Activated CD8-positive, alpha-beta memory T cell treated with anti-CD3 and anti-CD28 coated beads, Interleukin-2, amount 50 U/mL, for 1 hour (primary cell): ENCODE data around the gene FAAP24.
"Not testable (repeated sequence)": the region's sequence is repeated elsewhere in the genome, so short reads cannot be mapped to it uniquely, and the experiment has no call there.

ENCODE experiments used
- DNase-seq: peaks from one replicate; pipeline ENCODE4 v3.0.0-alpha.2; 2020; ENCODE audit errors: extremely low read depth

Gene FAAP24, protein sequence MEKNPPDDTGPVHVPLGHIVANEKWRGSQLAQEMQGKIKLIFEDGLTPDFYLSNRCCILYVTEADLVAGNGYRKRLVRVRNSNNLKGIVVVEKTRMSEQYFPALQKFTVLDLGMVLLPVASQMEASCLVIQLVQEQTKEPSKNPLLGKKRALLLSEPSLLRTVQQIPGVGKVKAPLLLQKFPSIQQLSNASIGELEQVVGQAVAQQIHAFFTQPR

DNA sequence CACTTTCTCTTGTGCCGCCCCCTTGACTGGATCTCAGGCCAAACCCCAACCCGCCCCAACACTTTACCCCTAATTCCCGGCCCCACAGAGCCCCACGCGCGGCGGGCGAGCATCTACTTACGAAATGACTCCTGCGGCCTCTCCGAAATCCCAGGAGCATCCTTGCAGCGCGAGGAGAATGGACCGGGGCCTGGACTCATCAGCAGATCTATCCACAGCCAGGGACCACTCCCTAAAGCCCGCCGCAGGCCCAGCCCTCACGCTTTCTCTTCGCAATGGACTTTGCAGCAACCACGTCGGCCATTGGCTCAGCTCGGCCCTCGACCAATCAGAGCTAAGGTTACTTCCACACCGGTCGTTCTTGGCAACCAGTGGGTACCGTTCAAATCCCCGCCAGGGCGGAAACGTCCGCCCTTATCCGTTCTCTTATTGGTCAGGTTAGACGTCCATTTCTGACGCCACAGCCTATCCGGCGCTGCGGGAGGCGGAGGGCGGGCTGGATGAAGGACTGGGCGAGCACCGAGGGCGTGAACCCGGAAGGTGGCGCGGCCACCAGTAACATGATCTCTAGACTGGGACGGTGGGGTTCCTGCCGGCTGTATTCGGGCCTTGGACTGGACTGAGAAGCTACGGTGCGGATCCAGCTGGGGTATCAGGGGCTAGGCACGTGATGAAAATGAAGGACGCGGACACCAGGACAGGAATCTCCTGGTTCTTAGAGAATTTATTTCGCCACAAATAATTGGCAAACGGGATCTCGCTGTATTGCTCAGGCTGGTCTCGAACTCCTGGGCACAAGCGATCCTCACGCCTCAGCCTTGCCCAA is at the start of gene FAAP24, which contains the start of gene CEP89:
Gene FAAP24, plus strand, starts transcription at position 528 of the 826 bp plus-strand sequence. CDS start 955 bp downstream, outside the sequence.
Gene CEP89, minus strand, starts transcription at position 244 of the 826 bp plus-strand sequence. Its CDS starts 84 bp downstream, at position 160.
- peak; percentile 91 for DNase-seq

DNA sequence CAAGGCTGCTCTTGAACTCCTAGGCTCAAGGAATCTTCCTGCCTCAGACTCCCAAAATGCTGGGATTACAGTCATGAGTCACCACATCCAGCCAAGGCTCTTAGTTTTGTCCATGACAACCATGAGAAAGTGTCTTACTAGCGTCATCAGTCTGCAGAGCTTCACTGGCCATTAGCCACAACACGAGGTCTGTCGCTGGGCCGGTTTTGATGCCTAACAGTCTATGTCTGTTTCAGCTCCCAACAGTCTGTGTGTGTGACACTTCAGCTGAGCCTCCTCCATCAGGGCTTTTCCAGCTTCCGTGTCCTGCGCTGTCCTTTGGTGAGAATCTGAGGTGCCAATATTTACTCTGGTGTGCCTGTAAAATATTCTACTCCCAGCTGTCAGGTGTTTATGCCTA is 47.8 kb upstream of the FAAP24 start:
- DNase-seq, result no peak

DNA sequence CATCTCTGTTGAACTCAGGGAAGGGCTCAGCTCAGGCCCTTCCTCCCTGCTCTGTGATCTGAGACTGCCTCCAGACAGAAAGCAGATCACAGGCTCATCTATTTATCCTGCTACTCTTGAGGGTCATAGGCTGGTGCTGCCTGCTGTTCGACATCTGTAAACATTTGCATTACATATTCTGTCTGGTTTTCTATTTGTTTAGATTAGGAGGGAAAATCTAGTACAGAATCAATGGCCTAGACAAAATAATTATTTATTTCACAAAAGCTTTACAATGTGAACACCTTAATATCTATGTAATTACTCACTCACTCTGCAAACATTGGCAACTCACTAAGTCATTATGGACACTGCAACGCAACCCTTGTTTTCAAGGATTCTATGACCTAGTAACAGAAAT is 43.2 kb upstream of the FAAP24 start:
- no peak for DNase-seq

DNA sequence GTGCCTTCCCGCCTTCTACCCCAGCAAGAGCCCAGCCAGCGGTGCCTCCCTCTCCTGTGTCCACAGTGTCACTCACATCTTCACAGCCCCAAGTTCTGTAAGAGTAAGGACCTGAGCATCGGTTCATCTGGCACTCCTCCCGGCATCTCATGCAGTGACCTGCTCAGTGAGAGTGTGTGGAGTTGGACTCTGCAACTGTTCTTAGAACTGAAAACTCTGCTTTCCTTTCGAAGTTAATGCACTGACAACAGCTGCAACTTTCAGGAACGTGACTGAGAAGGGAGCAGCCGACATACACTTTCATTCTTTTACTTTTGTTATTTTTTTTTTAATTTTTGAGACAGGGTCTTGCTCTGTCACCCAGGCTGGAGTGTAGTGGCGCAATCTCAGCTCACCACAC is 41.5 kb upstream of the FAAP24 start:
- DNase-seq, result no peak

DNA sequence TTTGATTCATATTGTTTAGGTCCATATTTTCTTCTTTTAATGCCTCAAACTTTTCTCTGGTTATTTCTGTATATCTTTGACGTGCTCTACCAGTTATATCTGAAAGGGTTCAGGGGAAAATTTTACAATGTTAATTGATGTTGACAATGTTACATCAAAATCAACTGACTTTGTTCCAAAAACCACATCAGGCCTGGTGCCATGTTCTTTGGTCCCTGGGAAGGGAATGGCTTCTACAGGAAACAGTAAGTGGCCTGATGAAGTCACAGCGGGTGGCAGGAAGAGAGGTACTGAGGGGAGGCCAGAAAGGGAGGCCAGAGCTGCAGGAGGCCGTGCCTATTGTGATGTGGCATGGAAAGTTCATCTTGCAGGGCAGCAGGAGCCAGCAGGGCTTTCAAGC is 38.5 kb upstream of the FAAP24 start:
- no peak for DNase-seq

DNA sequence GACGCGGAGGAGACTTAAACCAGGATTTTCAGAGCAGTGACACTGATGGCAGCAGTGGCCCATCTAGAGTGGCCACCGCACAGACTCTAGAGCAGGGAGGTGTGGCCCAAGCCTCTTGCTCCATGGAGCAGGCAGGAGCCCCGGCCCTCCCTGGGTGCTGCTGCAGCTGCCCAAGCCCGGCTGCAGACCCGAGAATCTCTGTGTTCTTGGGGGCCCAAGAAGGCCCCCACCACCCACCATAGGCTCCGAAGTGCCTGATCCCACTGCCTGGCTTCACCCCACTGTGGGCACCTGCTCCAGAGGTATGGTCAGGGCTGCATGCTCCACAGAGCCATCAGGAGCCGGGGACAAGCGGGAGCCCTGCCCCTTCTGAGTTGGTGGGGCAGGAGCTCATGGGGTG is 36.4 kb upstream of the FAAP24 start:
- no peak for DNase-seq

DNA sequence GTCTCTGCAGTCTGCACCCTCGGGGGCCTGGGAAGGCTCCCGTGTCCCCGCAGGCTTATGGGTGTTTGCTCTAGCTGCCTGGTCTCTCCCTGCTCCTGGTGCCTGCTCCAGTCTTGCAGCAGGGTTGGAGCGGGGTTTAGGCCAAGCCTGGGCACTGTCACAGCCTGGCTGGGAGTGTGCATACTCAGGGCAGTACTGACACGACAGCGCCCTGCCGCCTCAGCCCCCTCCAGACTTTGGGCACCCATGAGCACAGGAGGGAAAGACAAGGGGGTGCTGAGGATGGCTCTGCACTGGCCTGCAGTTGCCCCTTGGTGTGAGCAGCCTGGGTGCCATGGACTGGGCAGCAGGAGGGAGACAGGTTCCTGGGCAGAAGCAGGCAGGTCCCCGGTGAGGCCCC is 36.0 kb upstream of the FAAP24 start:
- no peak for DNase-seq

DNA sequence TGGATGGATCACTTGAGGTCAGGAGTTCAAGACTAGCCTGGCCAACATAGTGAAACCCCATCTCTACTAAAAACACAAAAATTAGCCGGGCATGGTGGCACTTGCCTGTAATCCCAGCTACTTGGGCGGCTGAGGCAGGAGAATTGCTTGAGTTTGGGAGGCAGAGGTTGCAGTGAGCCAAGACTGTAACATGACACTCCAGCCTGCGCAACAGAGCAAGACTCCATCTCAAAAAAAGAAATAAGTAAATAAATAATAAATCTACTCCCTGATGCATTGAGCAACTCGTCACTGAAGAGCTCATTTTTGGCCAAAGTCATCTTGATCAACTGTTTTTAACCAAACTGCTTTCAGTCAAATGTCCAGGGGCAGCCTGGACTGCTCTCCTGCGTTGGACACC is 30.8 kb upstream of the FAAP24 start:
- not testable (repeated sequence) for DNase-seq

DNA sequence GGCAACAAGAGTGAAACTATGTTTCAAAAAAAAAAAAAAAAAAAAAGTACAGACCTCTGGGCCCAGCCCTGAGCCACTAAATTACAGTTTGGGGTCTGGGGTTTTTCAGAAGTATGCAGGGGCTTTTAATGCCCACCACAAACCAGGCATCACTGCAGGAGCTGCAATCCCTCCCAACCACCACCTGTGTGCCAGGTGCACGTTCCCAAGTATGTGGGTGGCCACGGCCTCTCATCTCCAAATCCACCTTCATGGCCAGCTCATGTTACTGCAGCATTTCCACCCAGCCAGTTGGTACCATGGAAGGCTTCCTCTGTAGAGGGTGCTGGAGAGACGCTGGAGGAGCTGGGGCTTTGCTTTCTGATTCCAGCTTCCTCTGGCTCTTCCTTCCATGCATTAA is 26.8 kb upstream of the FAAP24 start:
- no peak for DNase-seq

DNA sequence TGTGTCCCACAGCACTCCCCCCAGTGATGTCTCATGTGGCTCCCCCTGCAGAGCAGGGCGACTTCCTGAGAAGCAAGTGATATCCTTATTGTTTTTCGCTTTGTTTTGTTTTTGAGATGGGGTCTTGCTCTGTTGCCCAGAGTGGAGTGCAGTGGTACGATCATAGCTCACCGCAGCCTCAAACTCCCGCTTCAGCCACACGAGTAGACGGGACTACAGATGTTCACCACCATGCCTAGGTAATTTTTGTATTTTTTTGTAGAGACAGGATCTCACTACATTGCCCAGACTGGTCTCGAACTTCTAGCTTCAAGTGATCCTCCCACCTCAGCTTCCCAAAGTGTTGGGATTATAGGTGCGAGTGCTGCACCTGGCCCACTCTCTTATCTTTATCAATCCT is 5.3 kb upstream of the FAAP24 start:
- DNase-seq, result no peak

DNA sequence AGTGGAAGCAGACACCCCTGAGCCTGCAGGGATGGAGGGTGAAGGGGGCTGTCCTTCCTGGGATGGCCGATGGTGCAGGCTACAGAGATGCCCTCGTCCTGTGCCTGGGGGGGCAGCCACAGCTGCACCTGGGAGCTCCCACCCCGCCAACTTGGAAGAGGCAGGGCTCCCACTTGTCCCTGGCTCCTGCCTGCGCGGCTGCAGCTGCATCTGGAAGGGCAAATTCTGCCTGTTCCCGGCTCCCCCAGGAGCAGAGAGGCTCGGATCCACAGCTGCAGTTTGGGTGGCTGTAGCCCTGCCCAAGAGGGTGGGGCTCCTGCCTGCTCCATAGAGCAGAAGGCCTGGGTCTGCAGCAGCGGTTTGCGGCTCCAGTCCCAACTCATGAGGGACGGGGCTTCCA is 2.5 kb upstream of the FAAP24 start:
- no peak for DNase-seq

DNA sequence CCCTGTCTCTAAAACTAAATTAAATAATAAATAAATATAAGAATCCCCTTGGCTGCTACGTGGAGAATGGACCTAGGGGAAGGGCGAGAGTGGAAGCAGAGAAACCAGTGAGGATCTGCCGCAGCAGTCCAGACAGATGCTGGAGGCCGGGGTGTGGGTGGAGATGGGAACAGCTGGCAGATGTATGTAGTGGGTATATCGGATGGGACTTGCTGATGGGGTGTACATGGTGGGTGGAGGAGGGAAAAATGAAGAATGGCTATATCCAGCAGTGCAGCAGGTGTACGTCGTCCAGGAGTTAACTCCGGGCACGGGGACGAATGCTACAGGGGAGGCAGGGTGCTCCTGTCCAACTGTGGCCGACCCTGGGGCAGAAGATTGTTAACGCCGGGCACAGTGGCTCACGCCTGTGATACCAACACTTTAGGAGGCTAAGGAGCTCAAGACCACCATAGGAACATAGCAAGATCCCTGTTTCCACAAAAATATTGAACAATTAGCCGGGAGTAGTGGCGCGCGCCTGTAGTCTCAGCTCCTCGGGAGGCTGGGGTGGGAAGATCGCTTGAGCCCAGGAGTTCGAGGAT is 938 bp upstream of the FAAP24 start:
- no peak for DNase-seq

DNA sequence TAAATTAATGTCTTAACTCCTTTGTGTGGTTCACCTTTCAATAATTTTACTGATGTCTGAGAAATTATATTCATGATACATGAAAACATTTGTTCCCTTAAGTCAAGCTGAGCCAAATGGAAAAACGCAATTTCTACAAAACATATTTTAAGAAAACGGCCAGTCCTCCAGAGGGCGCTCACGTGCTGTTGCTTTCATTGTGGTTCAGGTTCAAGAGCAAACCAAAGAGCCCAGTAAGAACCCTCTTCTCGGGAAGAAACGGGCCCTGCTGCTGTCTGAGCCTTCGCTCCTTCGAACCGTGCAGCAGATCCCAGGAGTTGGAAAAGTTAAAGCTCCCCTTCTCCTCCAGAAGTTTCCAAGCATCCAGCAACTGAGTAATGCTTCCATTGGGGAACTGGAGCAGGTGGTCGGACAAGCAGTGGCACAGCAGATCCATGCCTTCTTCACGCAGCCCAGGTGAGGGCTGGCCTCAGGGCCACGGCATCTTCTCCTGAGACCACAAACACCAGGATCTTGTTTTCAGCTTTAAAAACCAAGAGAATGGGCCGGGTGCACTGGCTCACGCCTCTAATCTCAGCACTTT is 4.3 kb downstream of the FAAP24 start:
- peak; percentile 23 for DNase-seq

DNA sequence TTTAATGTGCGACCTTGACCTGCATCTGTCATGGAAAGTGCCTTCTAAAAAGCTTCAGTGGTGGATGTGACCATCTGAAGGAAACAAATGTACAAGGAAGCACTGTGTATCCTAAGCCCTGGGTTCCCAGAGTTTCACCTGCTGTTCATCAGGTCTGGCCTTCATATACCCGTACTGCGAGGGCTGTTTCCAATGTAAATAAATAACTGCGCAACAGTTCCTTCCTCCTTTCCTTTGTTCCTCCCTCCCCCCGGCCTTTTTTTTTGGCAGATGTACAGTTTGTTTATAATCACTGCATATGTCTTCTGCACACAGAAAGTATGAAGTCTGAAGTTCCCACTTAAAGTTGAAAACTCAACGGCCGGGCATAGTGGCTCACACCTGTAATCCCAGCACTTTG is 5.2 kb downstream of the FAAP24 start:
- DNase-seq, result no peak

DNA sequence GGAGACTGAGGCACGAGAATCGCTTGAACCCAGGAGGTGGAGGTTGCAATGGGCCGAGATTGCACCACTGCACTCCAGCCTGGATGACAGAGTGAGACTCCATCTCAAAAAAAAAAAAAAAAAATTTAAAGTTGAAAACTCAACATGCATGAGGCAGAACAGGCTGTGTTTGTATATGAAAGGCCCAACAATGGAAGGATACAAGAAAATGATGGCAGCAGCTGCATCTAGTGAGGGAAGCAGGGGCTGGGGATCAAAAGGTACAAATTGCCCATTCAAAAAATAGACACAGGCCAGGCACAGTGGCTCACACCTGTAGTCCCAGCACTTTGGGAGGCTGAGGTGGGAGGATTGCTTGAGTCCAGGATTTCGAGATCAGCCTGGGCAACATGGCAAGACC is 5.8 kb downstream of the FAAP24 start:
- DNase-seq, result not testable (repeated sequence)

DNA sequence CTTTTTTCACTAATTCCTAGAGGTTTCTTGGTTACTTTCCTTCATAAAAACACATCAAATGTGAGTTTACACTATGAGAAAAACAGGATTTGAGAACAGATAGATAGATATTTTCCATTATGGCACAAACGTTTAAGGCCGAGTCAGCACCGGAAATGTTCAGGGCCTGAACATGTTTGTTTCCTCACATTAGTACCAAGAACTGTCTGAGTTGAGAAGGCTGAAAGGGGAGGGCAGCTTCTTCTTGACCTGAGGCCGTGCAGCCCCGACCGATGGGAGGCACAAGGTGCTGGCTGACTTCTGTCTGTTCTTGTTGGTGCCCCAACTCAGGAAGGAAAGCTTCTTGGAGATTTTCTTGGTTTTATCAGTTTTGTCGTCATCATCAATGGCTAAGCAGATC is 7.8 kb downstream of the FAAP24 start:
- DNase-seq, result not testable (repeated sequence)

DNA sequence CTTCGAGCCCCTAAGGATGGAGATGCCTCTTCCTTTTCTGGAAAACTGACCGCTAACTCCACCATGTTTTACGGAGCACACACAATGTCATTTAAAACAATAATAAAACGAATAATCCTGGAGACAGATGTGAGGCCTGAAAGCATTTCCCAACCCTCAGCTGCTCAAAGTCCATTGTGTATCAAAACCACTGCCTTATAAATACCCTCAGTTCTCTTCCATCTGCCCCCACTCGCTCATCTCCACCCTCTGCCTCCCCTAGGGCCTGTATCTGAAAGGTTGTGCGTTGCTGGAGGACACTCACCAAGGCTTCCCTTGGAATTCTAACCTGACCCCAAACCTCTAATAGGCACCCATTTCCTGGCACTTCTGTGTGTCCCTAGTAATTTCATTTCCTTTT is 10.4 kb downstream of the FAAP24 start:
- DNase-seq, result not testable (repeated sequence)

DNA sequence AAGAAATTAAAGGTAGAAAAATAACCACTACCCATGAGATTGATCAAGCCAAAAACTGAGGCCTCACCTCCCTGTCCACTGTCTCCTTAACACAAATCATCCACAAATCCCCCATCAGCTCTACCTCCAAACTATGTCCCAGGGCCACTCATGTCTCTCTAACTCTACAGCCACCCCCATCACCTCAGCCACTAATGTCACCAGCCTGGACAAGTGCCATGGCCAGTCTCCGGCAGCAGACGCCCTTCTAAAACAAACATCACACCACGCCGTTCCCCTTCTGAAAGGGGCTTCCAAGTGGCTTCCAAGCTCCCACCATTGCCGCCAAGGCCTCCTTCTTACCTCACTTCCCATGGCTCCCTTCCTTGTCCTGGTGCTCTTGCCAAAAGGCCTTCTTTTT is 16.2 kb downstream of the FAAP24 start:
- DNase-seq, result not testable (repeated sequence)

DNA sequence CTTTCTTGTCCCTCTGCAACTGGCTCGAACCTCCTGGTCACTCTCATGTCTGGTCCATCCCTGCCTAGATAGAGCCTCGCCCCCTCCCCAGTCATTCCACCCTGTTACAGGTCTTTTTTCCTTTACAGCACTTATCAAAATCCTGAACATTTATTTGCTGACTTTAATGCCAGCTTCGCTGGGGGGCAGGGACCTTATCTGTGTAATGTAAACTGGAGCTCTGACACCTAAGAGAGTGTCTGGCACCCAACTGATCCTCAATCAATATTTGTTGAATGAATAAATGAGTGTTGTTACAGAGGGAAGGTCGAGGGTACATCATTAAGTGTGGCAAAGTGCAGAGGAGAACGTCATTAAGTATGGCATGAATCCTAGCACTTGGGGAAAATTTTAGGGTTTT is 16.7 kb downstream of the FAAP24 start:
- DNase-seq, result no peak

DNA sequence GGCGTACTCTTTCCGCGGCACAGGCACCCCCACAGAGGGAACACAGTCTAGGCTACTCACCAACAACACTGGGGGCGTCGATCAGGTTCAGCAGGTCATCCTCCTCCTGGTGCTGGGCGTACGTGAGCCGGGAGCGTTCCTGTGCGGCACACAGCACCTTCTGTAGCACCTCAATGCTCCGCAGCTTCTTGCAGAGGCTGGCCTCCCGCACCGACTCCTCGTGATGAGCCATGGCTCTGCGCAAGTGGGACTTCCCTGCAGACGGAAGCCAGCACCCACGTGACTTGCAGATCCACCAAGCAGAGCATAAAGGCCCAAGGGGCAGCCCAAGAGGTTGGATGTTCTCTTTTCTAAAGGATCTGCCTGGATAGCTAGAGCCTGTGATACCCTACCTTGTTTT is 23.9 kb downstream of the FAAP24 start:
- DNase-seq, result not testable (repeated sequence)

DNA sequence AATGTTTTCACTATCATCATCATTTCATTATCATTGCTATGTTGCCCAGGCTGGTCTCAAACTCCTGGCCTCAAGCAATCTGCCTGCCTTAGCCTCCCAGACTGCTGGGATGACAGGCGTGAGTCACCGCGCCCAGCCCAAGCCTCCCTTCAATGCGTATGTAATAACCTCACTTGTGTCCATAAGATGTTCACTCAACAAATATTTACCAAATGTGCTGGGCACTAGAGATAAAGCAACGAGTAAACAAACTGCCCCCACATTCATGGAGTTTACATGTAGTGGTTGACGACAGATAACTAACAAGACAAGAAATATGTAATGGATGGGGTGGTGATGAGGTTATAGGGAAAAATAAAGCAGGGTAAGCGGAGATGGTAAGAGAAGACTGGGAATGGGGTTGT is 25.0 kb downstream of the FAAP24 start:
- not testable (repeated sequence) for DNase-seq

DNA sequence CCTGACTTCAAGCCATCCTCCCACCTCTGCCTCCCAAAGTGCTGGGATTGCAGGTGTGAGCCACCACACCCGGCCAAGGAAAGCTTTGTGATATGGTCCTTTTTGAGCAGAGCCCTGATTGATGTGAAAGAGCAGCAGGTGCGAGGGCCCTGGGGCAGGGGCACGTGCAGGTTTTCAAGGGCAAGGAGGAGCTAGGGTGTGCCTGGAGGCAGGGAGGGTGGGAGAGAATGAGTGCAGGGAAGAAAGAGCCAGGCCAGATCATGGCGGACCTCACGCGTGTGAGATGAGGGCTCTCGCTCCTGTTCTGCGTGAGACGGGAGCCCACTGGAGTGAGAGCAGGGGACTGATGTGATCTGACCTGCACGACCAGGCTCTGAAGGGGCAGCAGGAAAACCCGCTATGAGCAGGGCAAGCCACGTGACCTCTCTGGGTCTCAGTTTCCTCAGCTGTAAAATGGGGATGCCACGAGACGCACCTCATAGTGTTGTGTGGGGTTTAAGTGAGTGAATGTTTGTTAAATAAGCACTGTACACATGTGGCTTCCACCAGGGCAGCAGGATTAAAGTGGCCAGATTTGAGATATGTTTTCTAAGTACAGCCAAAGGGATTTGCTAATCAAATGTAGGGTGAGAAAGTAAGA is 25.8 kb downstream of the FAAP24 start:
- DNase-seq, result no peak
